ENCODE results near the gene CREBBP. TPM values are rescaled to one million over a fixed set of nuclear protein-coding genes. Genes with fewer than 3 reads are reported as not detected.
A peak's percentile ranks its signal among the peaks of the same experiment; 100 is the strongest.

CREBBP gene
- total and polyA plus RNA-seq, 2 experiments from 2014 or later: 24.4 to 33.8 TPM

DNA sequence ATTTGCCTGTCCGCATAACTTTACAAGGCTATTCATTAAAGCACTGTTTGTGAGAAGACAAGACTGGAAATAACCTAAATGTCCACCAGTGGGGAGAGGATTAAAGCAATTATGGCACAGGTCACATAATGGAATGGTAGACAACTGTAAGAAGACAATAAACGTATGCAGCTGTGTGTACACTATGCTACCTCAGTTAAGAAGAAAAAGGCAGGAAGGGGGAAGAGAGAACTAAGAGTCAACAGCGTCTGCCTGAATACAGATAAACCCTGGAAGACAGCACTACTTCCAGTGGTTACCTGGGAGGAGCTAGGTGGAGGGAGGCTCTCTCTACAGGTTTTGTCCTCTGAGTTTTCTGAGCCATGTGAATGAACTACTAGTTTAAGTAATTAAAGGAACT, 15.3 kb downstream of the CREBBP start:
- DNase-seq (ENCODE audit: low read depth in 1 of 2, low spot score in 1 of 2): no peak
- Histone ChIP-seq H3K27ac (no peak overlapping the region), H3K9me3 (ENCODE audit: low read depth) (no peaks in the 10 kb centered on the region), H3K4me3 (no peak overlapping the region), H3K4me1 (ENCODE audit: low read depth) (peaks cover 41% of the 10 kb centered on the region), H3K27me3 (no peaks in the 10 kb centered on the region), H3K36me3 (no peaks in the 10 kb centered on the region)
- TF ChIP-seq, protein P1, sequence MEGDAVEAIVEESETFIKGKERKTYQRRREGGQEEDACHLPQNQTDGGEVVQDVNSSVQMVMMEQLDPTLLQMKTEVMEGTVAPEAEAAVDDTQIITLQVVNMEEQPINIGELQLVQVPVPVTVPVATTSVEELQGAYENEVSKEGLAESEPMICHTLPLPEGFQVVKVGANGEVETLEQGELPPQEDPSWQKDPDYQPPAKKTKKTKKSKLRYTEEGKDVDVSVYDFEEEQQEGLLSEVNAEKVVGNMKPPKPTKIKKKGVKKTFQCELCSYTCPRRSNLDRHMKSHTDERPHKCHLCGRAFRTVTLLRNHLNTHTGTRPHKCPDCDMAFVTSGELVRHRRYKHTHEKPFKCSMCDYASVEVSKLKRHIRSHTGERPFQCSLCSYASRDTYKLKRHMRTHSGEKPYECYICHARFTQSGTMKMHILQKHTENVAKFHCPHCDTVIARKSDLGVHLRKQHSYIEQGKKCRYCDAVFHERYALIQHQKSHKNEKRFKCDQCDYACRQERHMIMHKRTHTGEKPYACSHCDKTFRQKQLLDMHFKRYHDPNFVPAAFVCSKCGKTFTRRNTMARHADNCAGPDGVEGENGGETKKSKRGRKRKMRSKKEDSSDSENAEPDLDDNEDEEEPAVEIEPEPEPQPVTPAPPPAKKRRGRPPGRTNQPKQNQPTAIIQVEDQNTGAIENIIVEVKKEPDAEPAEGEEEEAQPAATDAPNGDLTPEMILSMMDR (IDR thresholded peaks at IDR 0.05; ENCODE audit: low read depth, low read length): no peak

DNA sequence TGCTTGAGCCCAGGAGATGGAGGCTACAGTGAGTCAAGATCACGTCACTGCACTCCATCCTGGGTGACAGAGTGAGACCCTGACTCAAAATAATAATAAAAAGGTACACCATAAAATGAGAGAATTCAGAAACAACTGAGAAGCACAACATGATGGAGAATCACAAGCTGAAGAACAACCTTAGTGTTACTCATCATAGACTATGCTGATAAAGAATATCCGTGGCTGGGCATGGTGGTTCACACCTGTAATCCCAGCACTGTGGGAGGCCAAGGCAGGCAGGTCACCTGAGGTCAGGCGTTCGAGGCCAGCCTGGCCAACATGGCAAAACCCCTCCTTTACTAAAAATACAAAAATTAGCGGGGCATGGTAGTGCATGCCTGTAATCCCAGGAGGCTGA, 16.0 kb downstream of the CREBBP start:
- Histone ChIP-seq H3K27ac (no peak overlapping the region), H3K36me3 (no peaks in the 10 kb centered on the region), H3K4me1 (ENCODE audit: low read depth) (peaks cover 41% of the 10 kb centered on the region), H3K4me3 (no peak overlapping the region), H3K27me3 (no peaks in the 10 kb centered on the region), H3K9me3 (ENCODE audit: low read depth) (no peaks in the 10 kb centered on the region)
- TF ChIP-seq, protein P1 (IDR thresholded peaks at IDR 0.05; ENCODE audit: low read depth, low read length): no peak
- DNase-seq (ENCODE audit: low read depth in 1 of 2, low spot score in 1 of 2): no peak

DNA sequence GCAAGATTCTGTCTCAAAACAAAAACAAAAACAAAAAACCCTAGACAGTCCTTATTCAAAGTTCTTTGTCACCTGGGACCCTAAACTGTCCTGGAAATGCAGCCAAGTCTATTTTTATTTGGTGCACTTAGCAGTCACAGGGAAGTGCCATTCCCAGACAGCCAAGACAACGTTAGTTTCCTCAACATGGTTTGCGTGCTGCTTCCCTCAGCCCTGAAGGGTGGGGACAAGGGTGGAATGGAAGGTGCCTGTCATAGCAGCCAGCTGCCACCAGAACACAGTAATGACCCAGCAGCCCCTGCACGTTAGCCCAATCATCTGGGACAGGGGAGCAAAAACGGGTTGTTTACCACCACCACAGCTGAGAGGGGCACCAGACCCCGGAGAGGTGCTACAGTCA, 16.9 kb downstream of the CREBBP start:
- peaks cover 41% of the 10 kb centered on the region for H3K4me1 ChIP-seq (ENCODE audit: low read depth)
- no peak for DNase-seq (ENCODE audit: low read depth in 1 of 2, low spot score in 1 of 2)
- no peak overlapping the region for H3K4me3 ChIP-seq
- no peaks in the 10 kb centered on the region for H3K36me3 ChIP-seq
- TF ChIP-seq, protein P1 (IDR thresholded peaks at IDR 0.05; ENCODE audit: low read depth, low read length): no peak
- peak overlapping the region; percentile 75 for H3K27ac ChIP-seq
- no peaks in the 10 kb centered on the region for H3K9me3 ChIP-seq (ENCODE audit: low read depth)
- no peaks in the 10 kb centered on the region for H3K27me3 ChIP-seq

DNA sequence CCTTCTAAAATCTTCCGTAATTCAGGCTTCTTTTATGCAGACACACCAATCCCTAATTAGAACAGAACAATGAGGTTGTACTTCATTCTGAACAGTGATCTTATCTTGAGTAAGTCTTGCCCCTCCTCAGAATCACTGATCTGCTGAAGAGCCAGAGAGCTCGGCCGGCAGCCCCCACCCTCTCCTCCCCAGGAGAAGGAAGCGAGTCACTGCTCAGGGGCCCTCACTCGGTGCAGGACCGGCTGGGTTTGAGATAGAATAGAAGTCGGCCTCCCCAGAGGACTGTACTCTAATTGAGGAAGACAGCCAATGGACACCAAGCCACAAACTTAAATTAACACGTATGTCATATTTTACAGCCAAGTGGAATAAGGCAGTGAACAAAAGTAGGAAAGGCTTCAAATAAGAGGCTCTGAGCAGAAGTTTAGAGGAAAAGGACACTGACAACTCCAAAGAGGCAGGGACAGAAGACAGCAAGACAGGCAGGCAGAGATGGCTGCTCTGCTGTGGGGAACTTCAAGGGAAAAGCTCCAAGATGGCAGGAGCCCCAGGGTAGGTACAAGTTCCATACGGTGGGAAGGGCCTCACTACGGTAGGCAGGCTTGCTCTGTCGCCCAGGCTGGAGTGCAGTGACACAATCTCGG, 18.6 kb downstream of the CREBBP start:
- peaks cover 54% of the 10 kb centered on the region for H3K4me1 ChIP-seq (ENCODE audit: low read depth)
- H3K36me3 ChIP-seq: no peaks in the 10 kb centered on the region
- peak overlapping the region; percentile 67 for H3K27ac ChIP-seq
- no peaks in the 10 kb centered on the region for H3K9me3 ChIP-seq (ENCODE audit: low read depth)
- no peak overlapping the region for H3K4me3 ChIP-seq
- H3K27me3 ChIP-seq: no peaks in the 10 kb centered on the region
- TF ChIP-seq, protein P1 (IDR thresholded peaks at IDR 0.05; ENCODE audit: low read depth, low read length): no peak
- DNase-seq (ENCODE audit: low read depth in 1 of 2, low spot score in 1 of 2): peak in 1 of 2 donors; percentile 50

DNA sequence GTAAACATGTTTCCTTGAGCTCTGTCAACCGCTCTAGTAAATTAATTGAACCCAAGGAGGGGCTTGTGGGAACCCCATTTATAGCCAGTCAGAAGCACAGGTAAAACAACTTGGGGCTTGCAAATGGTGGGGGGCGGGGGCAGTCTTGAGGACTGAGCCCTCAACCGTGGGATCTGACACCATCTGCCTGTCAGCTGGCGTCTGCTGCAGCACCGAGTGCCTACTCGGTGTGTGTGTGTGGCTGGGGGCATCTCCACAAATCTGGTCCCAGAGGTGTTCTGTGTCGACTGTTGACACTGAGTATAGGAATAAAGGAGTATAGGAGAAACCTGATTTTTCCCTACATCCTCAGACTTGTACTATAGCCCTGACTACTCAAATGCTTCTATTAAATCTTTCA, 20.6 kb downstream of the CREBBP start:
- TF ChIP-seq, protein P1 (IDR thresholded peaks at IDR 0.05; ENCODE audit: low read depth, low read length): no peak
- H3K9me3 ChIP-seq (ENCODE audit: low read depth): no peaks in the 10 kb centered on the region
- H3K4me1 ChIP-seq (ENCODE audit: low read depth): peaks cover 67% of the 10 kb centered on the region
- H3K27me3 ChIP-seq: no peaks in the 10 kb centered on the region
- no peak overlapping the region for H3K4me3 ChIP-seq
- H3K36me3 ChIP-seq: no peaks in the 10 kb centered on the region
- no peak for DNase-seq (ENCODE audit: low read depth in 1 of 2, low spot score in 1 of 2)
- H3K27ac ChIP-seq: no peak overlapping the region
